ENCODE data around the gene KCNJ9. TPM values are rescaled to one million over a fixed set of nuclear protein-coding genes. Genes with fewer than 3 reads are reported as not detected.

KCNJ9 gene
- total and polyA plus RNA-seq, 2 donors (not counting 1 experiment from before 2014, with no cell fraction given), result not detected

DNA sequence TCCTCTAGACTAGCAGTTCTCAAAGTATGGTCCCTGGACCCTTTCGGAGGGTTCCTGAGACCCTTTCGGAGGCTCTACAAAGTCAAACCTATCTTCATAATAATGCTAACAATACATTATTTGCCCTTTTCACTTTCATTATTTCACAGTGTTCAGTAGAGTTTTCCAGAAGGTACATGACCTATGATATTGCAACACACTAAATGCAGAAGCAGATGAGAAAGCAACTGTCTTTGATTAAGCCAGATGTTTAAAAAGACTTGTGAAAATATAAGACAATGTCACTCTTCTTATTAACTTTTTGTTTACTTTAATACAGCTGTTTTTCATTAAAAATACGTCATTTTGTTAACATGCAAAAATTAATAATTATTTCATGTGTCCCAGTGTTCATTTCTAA lies 17.2 kb upstream of the KCNJ9 start:
- Mint-ChIP-seq H3K9me3 (ENCODE audit: insufficient read depth) (no peaks in the 10 kb centered on the region), H3K4me1 (peaks cover under 1% of the 10 kb centered on the region), H3K27me3 (peaks cover 37% of the 10 kb centered on the region), H3K4me3 (no peak overlapping the region), H3K27ac (no peak overlapping the region)
- Histone ChIP-seq H3K4me3 (ENCODE audit: control extremely low read depth in 1 of 5, extremely low read depth in 1 of 5, insufficient read depth in 1 of 5, low read depth in 2 of 5, low read length in 4 of 5) (no peak overlapping the region), H3K27me3 (replicated peaks in 1 of 4; ENCODE audit: control extremely low read depth in 1 of 4, control insufficient read depth in 3 of 4, insufficient read depth in 4 of 4, low read length in 3 of 4) (peaks cover 0 to 36% (median 3%) of the 10 kb centered on the region in 4 experiments), H3K79me2 (ENCODE audit: control insufficient read depth, insufficient read depth, low read length) (no peaks in the 10 kb centered on the region), H3K36me3 (replicated peaks in 1 of 2; ENCODE audit: control extremely low read depth in 1 of 2, control insufficient read depth in 1 of 2, extremely low read depth in 1 of 2, insufficient read depth in 2 of 2, low read length in 1 of 2) (no peaks in the 10 kb centered on the region), H3K4me1 (ENCODE audit: control insufficient read depth in 2 of 2, insufficient read depth in 2 of 2, low read length in 2 of 2) (no peaks in the 10 kb centered on the region), H3K4me2 (replicated peaks; ENCODE audit: low read depth, low read length, poor library complexity, severe bottlenecking) (no peak overlapping the region), H3K9me3 (ENCODE audit: control extremely low read depth in 1 of 3, control insufficient read depth in 2 of 3, insufficient read depth in 1 of 3, low read length in 2 of 3) (no peaks in the 10 kb centered on the region), H2AFZ (ENCODE audit: insufficient read depth, low read depth, low read length, poor library complexity, severe bottlenecking) (no peak overlapping the region), H3K9ac (ENCODE audit: low read length) (no peak overlapping the region), H4K20me1 (ENCODE audit: control insufficient read depth, insufficient read depth, low read length, poor library complexity, severe bottlenecking) (no peaks in the 10 kb centered on the region), H3K27ac (ENCODE audit: low read length in 2 of 2) (no peak overlapping the region)
- ATAC-seq (ENCODE audit: low read depth) (no peak), DNase-seq (no peak)
- WGBS (ENCODE audit: insufficient coverage), result 100% methylated on average over 1 of the region's 3 CpGs
- TF ChIP-seq, protein P1, sequence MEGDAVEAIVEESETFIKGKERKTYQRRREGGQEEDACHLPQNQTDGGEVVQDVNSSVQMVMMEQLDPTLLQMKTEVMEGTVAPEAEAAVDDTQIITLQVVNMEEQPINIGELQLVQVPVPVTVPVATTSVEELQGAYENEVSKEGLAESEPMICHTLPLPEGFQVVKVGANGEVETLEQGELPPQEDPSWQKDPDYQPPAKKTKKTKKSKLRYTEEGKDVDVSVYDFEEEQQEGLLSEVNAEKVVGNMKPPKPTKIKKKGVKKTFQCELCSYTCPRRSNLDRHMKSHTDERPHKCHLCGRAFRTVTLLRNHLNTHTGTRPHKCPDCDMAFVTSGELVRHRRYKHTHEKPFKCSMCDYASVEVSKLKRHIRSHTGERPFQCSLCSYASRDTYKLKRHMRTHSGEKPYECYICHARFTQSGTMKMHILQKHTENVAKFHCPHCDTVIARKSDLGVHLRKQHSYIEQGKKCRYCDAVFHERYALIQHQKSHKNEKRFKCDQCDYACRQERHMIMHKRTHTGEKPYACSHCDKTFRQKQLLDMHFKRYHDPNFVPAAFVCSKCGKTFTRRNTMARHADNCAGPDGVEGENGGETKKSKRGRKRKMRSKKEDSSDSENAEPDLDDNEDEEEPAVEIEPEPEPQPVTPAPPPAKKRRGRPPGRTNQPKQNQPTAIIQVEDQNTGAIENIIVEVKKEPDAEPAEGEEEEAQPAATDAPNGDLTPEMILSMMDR (IDR thresholded peaks at IDR 0.05), result no peak
- TF ChIP-seq EZH2 (IDR thresholded peaks at IDR 0.05; ENCODE audit: borderline replicate concordance, insufficient read depth, low read depth, low read length, poor library complexity, severe bottlenecking), result no peak
- CTCF ChIA-PET, result interaction anchor here (0.9 to 2.2 kb wide), 3 partner anchors 10 to 15 kb away, joined by 3 to 12 read pairs (median 3); no protein-coding TSS in a partner anchor
- POLR2A ChIA-PET, result no interaction called here
- intact Hi-C loops (cut with micrococcal nuclease), result no loop called here

DNA sequence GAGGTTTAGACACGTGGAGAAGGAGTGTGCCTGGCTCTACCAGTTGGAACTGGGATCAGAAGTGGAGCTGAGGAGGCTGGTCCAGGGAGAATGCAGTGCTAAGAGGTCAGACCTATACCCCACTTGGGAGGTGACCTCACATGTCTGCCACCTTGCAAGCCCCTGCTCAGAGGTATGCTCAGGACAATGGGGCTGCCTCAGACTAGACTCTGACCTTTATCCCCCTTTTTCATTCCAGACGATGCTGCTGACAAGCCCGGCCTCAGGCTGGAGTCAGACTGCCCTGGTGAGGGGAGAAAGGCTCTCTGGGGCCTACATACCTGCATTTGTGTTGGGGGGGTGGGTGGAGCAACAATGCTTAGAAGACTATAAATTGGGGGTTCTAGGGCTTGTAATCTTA lies 16.6 kb upstream of the KCNJ9 start:
- no peak for TF ChIP-seq EZH2 (IDR thresholded peaks at IDR 0.05; ENCODE audit: borderline replicate concordance, insufficient read depth, low read depth, low read length, poor library complexity, severe bottlenecking)
- TF ChIP-seq, protein P1 (IDR thresholded peaks at IDR 0.05), result no peak
- H3K4me3 Mint-ChIP-seq, result no peak overlapping the region

More for the DNA sequence above, 16.6 kb upstream of the KCNJ9 start:
- WGBS (ENCODE audit: insufficient coverage), result 78% methylated on average over 1 of the region's 3 CpGs
- POLR2A ChIA-PET, result no interaction called here
- H3K4me2 ChIP-seq (replicated peaks; ENCODE audit: low read depth, low read length, poor library complexity, severe bottlenecking), result no peak overlapping the region
- Mint-ChIP-seq H3K4me1 (peaks cover 4% of the 10 kb centered on the region), H3K27ac (no peak overlapping the region), H3K9me3 (ENCODE audit: insufficient read depth) (no peaks in the 10 kb centered on the region), H3K27me3 (peaks cover 42% of the 10 kb centered on the region)
- no peaks in the 10 kb centered on the region for H4K20me1 ChIP-seq (ENCODE audit: control insufficient read depth, insufficient read depth, low read length, poor library complexity, severe bottlenecking)
- no peak overlapping the region for H3K27ac ChIP-seq (ENCODE audit: low read length in 2 of 2)
- no peak for ATAC-seq (ENCODE audit: low read depth)
- intact Hi-C loops (cut with micrococcal nuclease), result no loop called here
- no peak for DNase-seq
- H3K79me2 ChIP-seq (ENCODE audit: control insufficient read depth, insufficient read depth, low read length), result no peaks in the 10 kb centered on the region
- no peak overlapping the region for H3K4me3 ChIP-seq (ENCODE audit: control extremely low read depth in 1 of 5, extremely low read depth in 1 of 5, insufficient read depth in 1 of 5, low read depth in 2 of 5, low read length in 4 of 5)
- no peaks in the 10 kb centered on the region for H3K36me3 ChIP-seq (replicated peaks in 1 of 2; ENCODE audit: control extremely low read depth in 1 of 2, control insufficient read depth in 1 of 2, extremely low read depth in 1 of 2, insufficient read depth in 2 of 2, low read length in 1 of 2)
- CTCF ChIA-PET, result interaction anchor here (1.5 to 2.2 kb wide), 2 partner anchors 14 to 18 kb away, joined by 4 to 12 read pairs; no protein-coding TSS in a partner anchor
- H3K27me3 ChIP-seq (replicated peaks in 1 of 4; ENCODE audit: control extremely low read depth in 1 of 4, control insufficient read depth in 3 of 4, insufficient read depth in 4 of 4, low read length in 3 of 4), result peaks cover 0 to 37% (median 7%) of the 10 kb centered on the region in 4 experiments
- no peak overlapping the region for H2AFZ ChIP-seq (ENCODE audit: insufficient read depth, low read depth, low read length, poor library complexity, severe bottlenecking)
- peaks cover 2 to 3% of the 10 kb centered on the region in 2 donors for H3K4me1 ChIP-seq (ENCODE audit: control insufficient read depth in 2 of 2, insufficient read depth in 2 of 2, low read length in 2 of 2)
- H3K9me3 ChIP-seq (ENCODE audit: control extremely low read depth in 1 of 3, control insufficient read depth in 2 of 3, insufficient read depth in 1 of 3, low read length in 2 of 3), result no peaks in the 10 kb centered on the region
- no peak overlapping the region for H3K9ac ChIP-seq (ENCODE audit: low read length)
